ENCODE measurements around the gene PTPRA.

The PTPRA gene

GRCh38 chr20:2932498-2932897 is 59.2 kb downstream of the PTPRA start:
- DNase-seq (ENCODE audit: low read depth in 2 of 2): no peak

- no peak for DNase-seq (ENCODE audit: low read depth in 2 of 2)
Measured at GRCh38 chr20:2937902-2938301, 64.6 kb downstream of the PTPRA start.

GRCh38 chr20:2942439-2942838 is 69.2 kb downstream of the PTPRA start:
- DNase-seq (ENCODE audit: low read depth in 2 of 2): peak in 1 of 2 experiments; percentile 2

GRCh38 chr20:2946988-2947961 is 74.0 kb downstream of the PTPRA start:
- no peak for DNase-seq (ENCODE audit: low read depth in 2 of 2)

GRCh38 chr20:2948968-2949367 is 75.7 kb downstream of the PTPRA start:
- DNase-seq (ENCODE audit: low read depth in 2 of 2): no peak

- DNase-seq (ENCODE audit: low read depth in 2 of 2): no peak
Measured at GRCh38 chr20:2952766-2953165, 79.5 kb downstream of the PTPRA start.

- DNase-seq (ENCODE audit: low read depth in 2 of 2): peak in 1 of 2 experiments; percentile 1
Measured at GRCh38 chr20:2955257-2955970, 82.1 kb downstream of the PTPRA start.

GRCh38 chr20:2956480-2956879 is 83.2 kb downstream of the PTPRA start:
- DNase-seq (ENCODE audit: low read depth in 2 of 2): no peak

- no peak for DNase-seq (ENCODE audit: low read depth in 2 of 2)
Measured at GRCh38 chr20:2967841-2968240, 94.6 kb downstream of the PTPRA start.

- no peak for DNase-seq (ENCODE audit: low read depth in 2 of 2)
Measured at GRCh38 chr20:2972126-2972525, 98.8 kb downstream of the PTPRA start.

- DNase-seq (ENCODE audit: low read depth in 2 of 2): no peak
Measured at GRCh38 chr20:2973574-2973973, 100.3 kb downstream of the PTPRA start.

GRCh38 chr20:2978519-2978918 is 105.2 kb downstream of the PTPRA start:
- no peak for DNase-seq (ENCODE audit: low read depth in 2 of 2)

GRCh38 chr20:2981646-2982045 is 108.4 kb downstream of the PTPRA start:
- DNase-seq (ENCODE audit: low read depth in 2 of 2): no peak

GRCh38 chr20:2983508-2983907 is 110.2 kb downstream of the PTPRA start:
- no peak for DNase-seq (ENCODE audit: low read depth in 2 of 2)

GRCh38 chr20:2984028-2984501 is 110.8 kb downstream of the PTPRA start:
- DNase-seq (ENCODE audit: low read depth in 2 of 2): no peak

GRCh38 chr20:2984956-2985661 is 111.8 kb downstream of the PTPRA start:
- peak; percentile 13 to 21 for DNase-seq (ENCODE audit: low read depth in 2 of 2)

GRCh38 chr20:2986466-2986865 is 113.2 kb downstream of the PTPRA start:
- no peak for DNase-seq (ENCODE audit: low read depth in 2 of 2)

GRCh38 chr20:2987861-2988260 is 114.6 kb downstream of the PTPRA start:
- no peak for DNase-seq (ENCODE audit: low read depth in 2 of 2)

GRCh38 chr20:2991532-2991931 is 118.3 kb downstream of the PTPRA start:
- DNase-seq (ENCODE audit: low read depth in 2 of 2): no peak

- DNase-seq (ENCODE audit: low read depth in 2 of 2): no peak
Measured at GRCh38 chr20:2993250-2993649, 120.0 kb downstream of the PTPRA start.

- DNase-seq (ENCODE audit: low read depth in 2 of 2): no peak
Measured at GRCh38 chr20:2995796-2996195, 122.5 kb downstream of the PTPRA start.

GRCh38 chr20:2998728-2999127 is 125.4 kb downstream of the PTPRA start:
- DNase-seq (ENCODE audit: low read depth in 2 of 2): no peak
